Measurements from ENCODE around the gene PHC2. TPM values are rescaled to one million over a fixed set of nuclear protein-coding genes. Genes with fewer than 3 reads are reported as not detected.

Gene PHC2
- total and polyA plus RNA-seq, 9 of the 15 experiments (the other 6 are each of a cell fraction or from before 2014, with no cell fraction given) = 3.1 to 67.6 (median 34.6) TPM

DNA sequence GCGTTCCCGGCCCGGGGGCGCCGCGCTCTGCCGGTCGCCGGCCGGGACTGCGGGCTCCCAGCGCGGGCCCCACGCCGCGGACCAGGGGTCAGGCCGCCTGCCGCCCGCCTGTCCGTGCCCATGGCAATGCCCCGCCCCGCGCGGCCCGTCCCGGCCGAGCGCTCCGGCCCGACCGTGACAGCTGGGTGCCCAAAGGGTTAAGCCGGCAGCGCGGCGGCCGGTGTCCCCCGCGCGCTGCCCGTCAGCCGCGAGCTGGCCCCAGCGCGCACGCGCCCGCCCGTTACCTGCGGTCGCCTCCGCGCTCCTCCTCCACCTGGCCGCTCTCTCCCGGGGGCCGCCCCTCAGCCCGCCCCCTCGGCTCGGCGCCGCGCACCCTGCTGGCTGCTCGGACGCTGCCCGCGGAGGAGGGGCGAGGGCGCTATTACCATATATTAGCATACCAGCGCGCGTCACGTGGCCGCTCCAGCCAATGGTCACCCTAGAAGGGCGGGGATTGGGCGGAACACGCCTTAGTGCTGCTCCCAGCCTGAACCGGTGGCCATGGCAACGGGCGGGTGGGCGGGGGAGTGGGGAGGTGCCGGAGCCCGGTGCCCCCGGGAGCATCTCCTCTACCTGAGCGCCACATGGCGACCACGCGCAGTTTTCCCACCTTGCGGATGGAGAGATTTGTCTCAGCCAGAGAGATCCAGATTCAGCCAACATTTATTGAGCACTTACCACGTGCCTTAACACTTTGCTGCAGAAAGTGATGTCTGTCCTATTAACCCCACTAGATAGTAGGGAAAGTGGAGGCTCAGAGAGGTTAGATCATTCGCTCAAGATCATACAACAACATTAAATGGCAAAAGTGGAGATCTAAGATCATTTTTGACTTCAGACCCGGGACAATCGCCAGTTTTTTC lies at the start of gene PHC2 (continued):
- TF ChIP-seq, protein P1, sequence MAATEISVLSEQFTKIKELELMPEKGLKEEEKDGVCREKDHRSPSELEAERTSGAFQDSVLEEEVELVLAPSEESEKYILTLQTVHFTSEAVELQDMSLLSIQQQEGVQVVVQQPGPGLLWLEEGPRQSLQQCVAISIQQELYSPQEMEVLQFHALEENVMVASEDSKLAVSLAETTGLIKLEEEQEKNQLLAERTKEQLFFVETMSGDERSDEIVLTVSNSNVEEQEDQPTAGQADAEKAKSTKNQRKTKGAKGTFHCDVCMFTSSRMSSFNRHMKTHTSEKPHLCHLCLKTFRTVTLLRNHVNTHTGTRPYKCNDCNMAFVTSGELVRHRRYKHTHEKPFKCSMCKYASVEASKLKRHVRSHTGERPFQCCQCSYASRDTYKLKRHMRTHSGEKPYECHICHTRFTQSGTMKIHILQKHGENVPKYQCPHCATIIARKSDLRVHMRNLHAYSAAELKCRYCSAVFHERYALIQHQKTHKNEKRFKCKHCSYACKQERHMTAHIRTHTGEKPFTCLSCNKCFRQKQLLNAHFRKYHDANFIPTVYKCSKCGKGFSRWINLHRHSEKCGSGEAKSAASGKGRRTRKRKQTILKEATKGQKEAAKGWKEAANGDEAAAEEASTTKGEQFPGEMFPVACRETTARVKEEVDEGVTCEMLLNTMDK (IDR thresholded peaks at IDR 0.05; ENCODE audit: borderline replicate concordance, insufficient read depth, low read depth, low read length, poor library complexity, severe bottlenecking) = peak; percentile 16
- TF ChIP-seq HNRNPUL1 (IDR thresholded peaks at IDR 0.05; ENCODE audit: low read length) (no peak), ZNF133 (CRISPR knock-in tag; IDR thresholded peaks at IDR 0.05) (no peak), ZNF3 (CRISPR knock-in tag; IDR thresholded peaks at IDR 0.05) (no peak), POLR2G (IDR thresholded peaks at IDR 0.05; ENCODE audit: low read depth, low read length) (peak; percentile 55; the same call in 1 of the 2 replicates), PTBP1 (IDR thresholded peaks at IDR 0.05; ENCODE audit: low read depth, low read length) (no peak), ZNF75A (CRISPR knock-in tag; IDR thresholded peaks at IDR 0.05) (no peak), RFX1 (IDR thresholded peaks at IDR 0.05) (peak; percentile 81), SRSF1 (IDR thresholded peaks at IDR 0.05; ENCODE audit: low read depth, low read length) (no peak), KLF1 (tag; IDR thresholded peaks at IDR 0.05) (0 out of 2 replicates have a peak, but pooled peaks have one; percentile 31), CEBPG (CRISPR knock-in tag; IDR thresholded peaks at IDR 0.05) (no peak), CEBPG (tag; conservative IDR thresholded peaks at IDR 0.05 in 1 of 2, IDR thresholded peaks at IDR 0.05 in 1 of 2) (no peak), NELFE (IDR thresholded peaks at IDR 0.05; ENCODE audit: insufficient read depth, insufficient read length) (no peak), ZFP30 (CRISPR knock-in tag; IDR thresholded peaks at IDR 0.05; ENCODE audit: borderline replicate concordance) (no peak), CXXC5 (CRISPR knock-in tag; IDR thresholded peaks at IDR 0.05) (peak; percentile 81), NRF1 (conservative IDR thresholded peaks at IDR 0.05 in 1 of 2, IDR thresholded peaks at IDR 0.05 in 1 of 2) (peak; percentile 89 to 91; a peak in 3 of 4 replicates), SIN3A (IDR thresholded peaks at IDR 0.05; ENCODE audit: borderline replicate concordance in 2 of 2, control insufficient read depth in 1 of 2, low read depth in 2 of 2, low read length in 2 of 2) (peak in 1 of 2 experiments; percentile 25; a peak in 1 of 4 replicates), ZKSCAN3 (CRISPR knock-in tag; IDR thresholded peaks at IDR 0.05) (no peak), ATF7 (IDR thresholded peaks at IDR 0.05) (peak; percentile 23; the same call in 1 of the 2 replicates), POLR2B (IDR thresholded peaks at IDR 0.05; ENCODE audit: low read depth, partially characterized antibody) (no peak)
- TF ChIP-seq, protein P2, sequence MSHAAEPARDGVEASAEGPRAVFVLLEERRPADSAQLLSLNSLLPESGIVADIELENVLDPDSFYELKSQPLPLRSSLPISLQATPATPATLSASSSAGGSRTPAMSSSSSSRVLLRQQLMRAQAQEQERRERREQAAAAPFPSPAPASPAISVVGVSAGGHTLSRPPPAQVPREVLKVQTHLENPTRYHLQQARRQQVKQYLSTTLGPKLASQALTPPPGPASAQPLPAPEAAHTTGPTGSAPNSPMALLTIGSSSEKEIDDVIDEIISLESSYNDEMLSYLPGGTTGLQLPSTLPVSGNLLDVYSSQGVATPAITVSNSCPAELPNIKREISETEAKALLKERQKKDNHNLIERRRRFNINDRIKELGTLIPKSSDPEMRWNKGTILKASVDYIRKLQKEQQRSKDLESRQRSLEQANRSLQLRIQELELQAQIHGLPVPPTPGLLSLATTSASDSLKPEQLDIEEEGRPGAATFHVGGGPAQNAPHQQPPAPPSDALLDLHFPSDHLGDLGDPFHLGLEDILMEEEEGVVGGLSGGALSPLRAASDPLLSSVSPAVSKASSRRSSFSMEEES (CRISPR knock-in tag; IDR thresholded peaks at IDR 0.05) = peak; percentile 80
- TF ChIP-seq, protein P3, sequence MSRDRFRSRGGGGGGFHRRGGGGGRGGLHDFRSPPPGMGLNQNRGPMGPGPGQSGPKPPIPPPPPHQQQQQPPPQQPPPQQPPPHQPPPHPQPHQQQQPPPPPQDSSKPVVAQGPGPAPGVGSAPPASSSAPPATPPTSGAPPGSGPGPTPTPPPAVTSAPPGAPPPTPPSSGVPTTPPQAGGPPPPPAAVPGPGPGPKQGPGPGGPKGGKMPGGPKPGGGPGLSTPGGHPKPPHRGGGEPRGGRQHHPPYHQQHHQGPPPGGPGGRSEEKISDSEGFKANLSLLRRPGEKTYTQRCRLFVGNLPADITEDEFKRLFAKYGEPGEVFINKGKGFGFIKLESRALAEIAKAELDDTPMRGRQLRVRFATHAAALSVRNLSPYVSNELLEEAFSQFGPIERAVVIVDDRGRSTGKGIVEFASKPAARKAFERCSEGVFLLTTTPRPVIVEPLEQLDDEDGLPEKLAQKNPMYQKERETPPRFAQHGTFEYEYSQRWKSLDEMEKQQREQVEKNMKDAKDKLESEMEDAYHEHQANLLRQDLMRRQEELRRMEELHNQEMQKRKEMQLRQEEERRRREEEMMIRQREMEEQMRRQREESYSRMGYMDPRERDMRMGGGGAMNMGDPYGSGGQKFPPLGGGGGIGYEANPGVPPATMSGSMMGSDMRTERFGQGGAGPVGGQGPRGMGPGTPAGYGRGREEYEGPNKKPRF (IDR thresholded peaks at IDR 0.05; ENCODE audit: low read depth, low read length) = no peak

All from K562 (cell line).